GM18951 (cell line): ENCODE data around the gene TROAP.

Experiments used
- POLR2A ChIP-seq: IDR thresholded peaks from 4 replicates; pipeline ENCODE4 v1.6.1; 2011; ENCODE audit warnings: mild to moderate bottlenecking; ENCODE audit not compliant: insufficient read length, insufficient read depth; ENCODE audit errors: extremely low read depth
- in situ Hi-C: fragments of 300-500 bp; cut with MboI; formaldehyde crosslinking; loops from one replicate; pipeline ENCODE4 v1.12.0; 2022; ENCODE audit warnings: low sequenced_read_pairs, mixed read lengths, inconsistent platforms; ENCODE audit not compliant: unreplicated experiment

TROAP gene

DNA sequence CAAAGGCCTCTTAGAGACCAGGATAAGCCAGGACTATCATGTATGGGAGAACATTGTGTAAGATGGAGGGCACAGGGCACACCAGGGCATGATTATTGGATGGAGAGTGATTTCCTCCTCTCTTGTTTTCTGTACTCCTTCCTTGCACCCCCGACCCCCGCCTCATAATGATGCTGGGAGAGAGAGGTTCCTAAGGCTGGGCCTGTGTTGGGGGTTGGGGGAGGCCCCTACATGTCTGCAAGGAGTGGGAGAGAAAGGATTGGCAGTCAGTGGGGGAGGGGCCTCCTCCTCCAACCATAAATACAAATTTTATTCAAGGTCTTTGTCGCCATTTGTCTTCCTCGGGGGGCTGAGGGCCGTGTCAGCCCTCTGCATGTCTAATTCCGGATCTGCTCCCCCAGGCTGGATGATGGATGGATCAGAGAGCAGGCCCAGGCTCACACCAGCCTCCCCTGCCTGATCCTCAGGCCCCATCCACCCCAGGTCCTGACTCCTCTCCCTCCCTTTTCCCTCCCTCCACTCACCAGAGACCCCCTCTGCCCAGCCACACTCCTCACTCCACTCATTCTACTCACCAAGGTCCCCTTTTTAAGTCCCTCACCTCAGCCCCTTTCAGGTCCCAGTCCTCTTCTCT is 15.9 kb downstream of the TROAP start:
- in situ Hi-C loops = no loop called here
- TF ChIP-seq POLR2A = no peak

DNA sequence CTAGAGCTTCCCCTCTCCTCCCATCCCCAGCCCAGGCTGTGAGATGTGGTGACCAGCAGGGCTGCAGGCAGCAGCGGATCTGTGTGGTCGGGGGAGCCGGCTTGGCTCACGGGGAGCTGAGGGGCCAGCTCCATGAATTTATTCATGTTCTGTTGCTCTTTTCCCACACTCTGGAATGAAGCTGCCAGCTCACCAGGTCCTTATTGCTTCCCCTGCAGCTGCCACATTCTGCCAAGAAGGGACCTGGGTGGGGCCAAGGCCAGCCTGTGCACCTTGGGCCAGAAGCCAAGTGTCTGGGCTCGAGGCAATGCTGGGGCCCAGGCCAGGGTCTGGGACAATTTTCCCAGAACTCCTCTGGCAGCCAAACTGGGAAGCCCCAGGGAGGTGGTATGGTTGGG is 16.4 kb downstream of the TROAP start:
- TF ChIP-seq POLR2A = no peak
- in situ Hi-C loops = no loop called here

DNA sequence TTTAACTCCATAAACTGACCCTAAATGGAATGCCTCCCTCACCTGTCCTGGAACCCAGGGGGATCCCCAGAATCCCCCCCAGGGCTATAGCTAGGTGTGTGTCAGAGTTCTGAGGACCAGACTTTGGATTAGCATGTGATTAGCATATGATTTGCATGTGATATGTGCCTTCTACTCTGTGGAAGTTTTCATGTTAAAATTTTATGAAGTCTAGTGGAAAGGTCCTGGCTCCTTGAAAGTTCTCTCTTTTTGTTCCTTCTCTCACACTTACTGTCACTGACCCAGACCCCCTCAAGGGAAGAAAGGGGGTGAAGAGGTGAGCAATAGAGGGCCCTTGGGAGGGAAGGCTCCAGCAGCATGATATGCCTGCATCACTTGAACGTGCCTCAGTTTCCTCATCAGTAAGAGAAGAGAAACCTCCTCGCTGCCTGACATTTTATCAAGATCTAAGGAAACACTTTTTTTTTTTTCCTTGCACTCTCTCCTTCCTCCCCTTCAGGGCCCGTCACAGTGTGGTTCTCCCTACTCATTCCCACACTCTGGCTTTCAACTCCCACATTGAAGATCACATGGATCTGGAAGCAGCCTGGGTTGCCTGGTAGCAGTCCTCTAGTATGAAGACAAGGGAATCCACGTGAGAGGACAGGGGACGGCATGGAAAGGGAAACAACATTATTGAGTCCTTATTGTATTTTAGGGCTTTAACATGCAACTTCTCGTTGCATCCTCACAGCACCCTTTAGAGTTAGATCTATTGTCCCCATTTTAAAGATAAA is 17.2 kb downstream of the TROAP start:
- in situ Hi-C loops = loop anchor here (5.0 kb wide), 1 partner anchor 53 kb away; no protein-coding TSS in a partner anchor
- no peak for TF ChIP-seq POLR2A

DNA sequence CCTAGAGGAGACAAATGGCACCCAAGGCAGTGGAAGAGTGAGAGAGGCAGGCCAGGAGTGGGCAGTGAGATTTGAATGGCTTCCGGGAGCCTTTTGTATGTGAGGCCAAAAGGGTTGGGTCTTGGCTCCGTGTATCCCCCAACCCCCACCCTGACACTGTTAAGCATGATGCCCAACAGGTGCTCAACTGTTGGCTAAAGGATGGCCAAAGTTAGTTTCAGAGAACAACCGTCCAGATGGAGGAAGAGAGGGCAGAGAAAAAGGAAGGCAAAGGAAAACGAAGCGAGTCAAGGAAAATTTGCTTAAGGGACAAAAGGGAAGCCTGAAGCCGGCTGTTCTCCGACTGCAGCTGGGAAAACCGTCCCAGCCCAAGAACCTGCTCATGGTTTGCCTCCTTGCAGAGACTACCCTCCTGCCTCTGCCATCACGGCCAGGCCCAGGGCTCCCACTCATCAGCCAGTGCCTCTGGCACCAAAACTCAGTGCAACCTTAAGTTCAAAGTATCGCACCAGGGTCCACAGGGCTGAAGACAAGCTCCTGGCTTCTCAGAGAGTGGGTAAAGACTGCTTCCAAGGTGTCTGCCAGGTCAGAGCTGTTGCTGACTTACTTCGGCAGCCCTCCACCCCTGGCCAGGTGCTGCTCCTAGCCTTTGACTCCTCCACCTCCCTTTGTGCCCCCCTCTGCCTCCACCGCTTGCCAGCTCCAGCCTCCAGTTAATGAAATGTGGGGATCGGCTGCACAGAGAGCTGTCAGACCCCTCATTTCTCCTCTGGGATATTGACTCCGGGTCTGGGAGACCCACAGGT is 18.1 kb downstream of the TROAP start:
- no peak for TF ChIP-seq POLR2A
- in situ Hi-C loops = loop anchor here (5.0 kb wide), 1 partner anchor 54 kb away; no protein-coding TSS in a partner anchor

DNA sequence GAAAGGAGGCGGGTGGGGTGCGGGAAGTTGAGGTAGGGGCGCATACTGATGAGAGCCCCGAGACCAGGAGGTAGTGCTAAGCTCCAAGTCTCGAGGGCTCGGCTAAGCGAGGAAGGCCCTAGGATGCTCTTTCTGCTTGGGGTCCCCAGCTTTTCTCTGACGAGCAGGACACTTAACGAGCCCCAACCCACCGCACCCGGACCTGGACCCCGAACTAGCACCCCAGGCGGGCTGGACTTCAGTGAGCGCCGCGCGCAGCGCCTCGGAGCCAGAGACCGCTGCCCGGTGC is 18.7 kb downstream of the TROAP start:
- in situ Hi-C loops = loop anchor here (5.0 kb wide), 1 partner anchor 54 kb away; no protein-coding TSS in a partner anchor
- TF ChIP-seq POLR2A = no peak

DNA sequence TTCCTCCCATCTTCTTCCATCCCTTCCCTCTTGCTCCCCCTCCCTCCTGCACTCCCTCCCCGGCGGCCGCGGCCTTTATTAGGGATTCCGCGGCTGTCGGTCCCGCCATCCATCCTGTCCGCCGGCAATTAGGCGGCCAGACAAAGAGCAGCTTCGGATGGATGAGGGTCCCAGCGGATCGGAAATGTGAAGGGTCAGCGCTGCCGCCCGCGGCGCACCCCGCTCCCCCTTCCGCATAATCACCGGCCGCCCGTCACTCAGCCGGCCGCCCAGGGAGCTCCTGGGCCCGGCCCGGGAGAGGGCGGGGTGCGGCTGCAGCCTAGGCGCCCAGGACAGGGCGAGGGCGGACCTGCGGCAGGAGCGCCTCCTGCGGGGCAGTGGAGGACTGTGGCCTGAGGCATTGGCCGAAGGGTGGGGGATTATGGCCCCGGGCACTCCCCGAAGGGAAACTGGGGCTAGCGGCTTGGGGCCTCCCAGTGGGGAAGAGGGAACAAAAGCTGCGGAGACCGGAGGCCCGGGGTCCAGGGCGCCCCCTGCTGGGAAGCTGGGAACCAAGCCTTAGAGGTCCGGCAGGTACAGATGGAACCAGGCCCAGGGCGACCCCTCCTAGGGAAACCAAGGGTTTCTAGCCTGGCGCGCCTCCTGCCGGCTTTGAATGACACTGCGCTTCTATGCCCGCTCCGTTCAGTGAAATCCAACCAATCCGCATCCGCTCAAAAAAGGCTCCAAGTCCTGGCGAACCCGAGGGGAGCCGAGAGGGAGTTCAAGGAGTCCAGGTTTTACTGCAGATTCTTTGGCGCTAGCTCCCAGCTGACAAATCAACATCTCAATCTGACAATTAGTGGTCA is 19.2 kb downstream of the TROAP start:
- in situ Hi-C loops = loop anchor here (5.0 kb wide), 1 partner anchor 55 kb away; no protein-coding TSS in a partner anchor
- TF ChIP-seq POLR2A = no peak

DNA sequence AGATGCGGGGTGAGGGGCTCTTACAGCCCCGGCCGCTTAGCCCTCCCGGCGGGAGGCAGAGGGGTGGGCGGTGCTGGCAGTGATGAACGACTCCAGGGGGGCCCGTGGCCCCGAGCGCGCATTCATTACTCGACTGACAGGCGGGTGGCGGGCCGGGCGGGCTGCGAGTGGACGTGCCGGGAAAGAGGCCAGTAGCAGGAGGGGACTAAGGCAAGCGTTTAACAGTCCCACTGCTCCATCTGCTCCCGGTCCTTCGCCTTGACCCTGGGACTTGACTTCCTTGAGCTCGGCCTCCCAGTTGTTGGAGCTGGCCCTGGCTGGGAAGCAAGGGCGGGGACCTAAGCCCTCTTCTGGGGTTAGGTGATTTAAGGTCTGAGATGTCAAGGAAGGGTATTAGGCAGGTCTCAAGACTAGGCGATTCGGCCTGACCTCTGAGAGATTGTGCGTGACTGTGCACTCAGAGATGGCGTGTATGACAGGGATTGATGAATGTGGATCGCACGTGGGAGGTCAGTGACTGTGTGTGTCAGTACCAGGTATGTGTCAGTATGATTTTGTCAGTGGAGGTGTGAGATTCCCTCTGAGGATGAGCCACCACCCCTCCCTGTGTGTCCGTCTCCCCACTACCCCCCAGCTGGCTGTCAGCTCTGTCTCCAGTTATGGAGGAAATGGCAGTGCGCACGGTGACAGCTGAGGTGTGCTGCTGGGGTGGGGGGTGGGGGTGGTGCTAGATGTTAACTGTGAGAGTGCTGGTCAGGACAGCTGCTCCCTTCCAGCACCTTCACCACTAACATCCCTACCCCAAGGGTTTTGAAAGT is 20.1 kb downstream of the TROAP start:
- in situ Hi-C loops = loop anchor here (5.0 kb wide), 1 partner anchor 56 kb away; no protein-coding TSS in a partner anchor

DNA sequence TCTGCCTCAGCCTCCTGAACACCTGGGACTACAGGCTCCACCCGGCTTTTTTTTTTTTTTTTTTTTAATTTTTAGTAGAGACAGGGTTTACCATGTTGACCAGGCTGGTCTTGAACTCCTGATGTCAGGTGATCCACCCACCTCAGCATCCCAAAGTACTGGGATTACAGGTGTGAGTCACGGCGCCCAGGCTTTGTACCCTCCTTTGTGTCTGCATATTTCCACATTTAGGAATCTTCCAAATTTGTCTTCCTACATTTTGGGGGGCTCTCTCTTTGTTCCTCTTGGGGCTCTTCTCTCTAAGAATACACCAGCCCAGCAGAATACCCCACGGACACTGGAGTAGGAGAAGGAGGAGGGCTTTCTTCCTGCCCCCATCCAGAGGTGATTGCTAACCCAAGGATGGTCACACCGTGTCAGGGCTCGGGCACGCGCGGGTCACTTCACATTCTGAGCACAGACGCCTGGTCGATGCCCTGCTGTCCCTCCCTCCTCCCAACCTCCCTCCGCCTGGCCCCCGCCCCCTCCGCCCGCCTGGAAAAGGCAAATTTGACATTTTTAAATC is 21.5 kb downstream of the TROAP start:
- TF ChIP-seq POLR2A = no peak
- in situ Hi-C loops = loop anchor here (5.0 kb wide), 1 partner anchor 57 kb away; no protein-coding TSS in a partner anchor

More for the DNA sequence above, 20.1 kb downstream of the TROAP start:
- no peak for TF ChIP-seq POLR2A

DNA sequence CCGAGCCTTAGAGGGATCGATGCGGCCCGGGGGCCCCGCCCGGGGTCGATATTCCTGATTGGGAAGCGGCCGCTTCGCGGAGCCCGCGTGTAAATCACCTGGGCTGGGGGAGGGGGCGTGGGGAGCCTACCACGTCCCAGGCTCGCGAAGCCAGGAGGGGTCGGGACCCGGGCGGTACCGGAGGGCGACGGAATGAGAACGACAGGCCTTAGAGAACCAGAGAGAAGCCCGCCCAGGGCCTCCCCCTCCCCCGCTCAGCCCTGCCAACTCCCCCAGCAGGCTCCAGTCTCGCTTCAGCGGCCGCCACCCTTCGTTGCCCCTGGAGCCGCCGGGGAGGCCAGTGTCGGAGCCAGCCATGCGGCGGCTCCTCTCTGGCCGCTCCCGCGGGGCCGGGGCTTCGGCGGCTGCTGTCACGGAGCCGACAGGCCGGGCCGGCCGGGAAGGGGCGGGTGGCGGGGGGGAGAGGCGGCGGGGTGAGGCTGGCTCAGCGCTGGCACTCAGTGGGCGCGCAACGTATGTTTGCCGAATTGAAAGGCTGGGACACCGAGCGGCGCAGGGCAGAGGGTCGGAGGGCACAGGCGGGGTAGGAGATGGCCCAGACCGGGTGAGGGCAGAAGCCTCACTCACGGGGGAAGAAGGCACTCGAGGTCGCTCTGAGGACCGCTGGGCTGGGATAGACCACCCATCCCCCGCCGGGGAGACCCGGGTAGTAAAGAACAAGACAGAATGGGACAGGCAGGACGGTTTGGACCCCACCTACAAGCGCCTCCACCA is 22.2 kb downstream of the TROAP start:
- TF ChIP-seq POLR2A = no peak
- in situ Hi-C loops = no loop called here

DNA sequence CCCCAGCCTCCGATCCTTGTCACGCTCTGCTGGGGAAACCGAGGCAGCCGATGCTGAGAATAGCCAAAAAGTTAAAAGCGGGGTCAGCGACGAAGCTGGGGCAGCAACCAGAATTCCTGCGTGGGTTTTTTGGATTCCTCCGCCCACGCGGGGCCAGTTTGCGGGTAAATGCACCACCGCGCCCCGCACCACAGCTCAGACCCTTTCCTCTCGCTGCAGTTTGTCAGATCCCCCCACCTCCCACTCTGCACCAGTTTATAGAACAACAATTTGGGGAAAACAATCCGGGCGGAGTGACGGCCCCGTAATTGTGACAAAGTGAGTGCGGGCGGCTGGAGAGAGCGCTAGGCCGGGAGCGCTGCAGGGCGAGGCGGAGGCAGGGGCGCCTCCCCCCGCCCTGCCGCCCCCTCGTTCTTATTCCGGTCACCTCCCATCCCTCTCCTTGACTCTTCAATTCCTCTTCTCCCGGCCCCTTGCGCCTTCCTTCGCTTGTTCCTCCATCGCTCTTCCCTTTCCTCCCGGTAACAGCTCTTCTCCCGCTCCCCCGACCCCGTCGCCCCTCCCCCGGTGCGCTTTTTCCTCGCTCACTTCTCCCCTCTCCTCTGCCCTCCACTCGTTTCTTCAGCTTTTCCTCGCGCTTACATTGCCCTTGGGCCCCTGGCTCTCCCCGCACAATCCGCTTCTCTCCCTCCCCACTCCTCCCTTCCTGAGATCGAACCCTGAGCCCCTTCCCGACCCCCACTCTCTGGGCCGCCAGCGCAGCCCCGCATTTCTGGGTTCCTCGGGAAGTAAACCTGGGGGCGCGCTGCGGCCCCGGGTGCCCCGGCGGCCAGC is 23.0 kb downstream of the TROAP start:
- in situ Hi-C loops = no loop called here

More for the DNA sequence above, 23.0 kb downstream of the TROAP start:
- no peak for TF ChIP-seq POLR2A
